ENCODE measurements around the gene SUN1.
"Not testable (repeated sequence)": the region's sequence is repeated elsewhere in the genome, so short reads cannot be mapped to it uniquely, and the experiment has no call there.

SUN1 gene, protein sequence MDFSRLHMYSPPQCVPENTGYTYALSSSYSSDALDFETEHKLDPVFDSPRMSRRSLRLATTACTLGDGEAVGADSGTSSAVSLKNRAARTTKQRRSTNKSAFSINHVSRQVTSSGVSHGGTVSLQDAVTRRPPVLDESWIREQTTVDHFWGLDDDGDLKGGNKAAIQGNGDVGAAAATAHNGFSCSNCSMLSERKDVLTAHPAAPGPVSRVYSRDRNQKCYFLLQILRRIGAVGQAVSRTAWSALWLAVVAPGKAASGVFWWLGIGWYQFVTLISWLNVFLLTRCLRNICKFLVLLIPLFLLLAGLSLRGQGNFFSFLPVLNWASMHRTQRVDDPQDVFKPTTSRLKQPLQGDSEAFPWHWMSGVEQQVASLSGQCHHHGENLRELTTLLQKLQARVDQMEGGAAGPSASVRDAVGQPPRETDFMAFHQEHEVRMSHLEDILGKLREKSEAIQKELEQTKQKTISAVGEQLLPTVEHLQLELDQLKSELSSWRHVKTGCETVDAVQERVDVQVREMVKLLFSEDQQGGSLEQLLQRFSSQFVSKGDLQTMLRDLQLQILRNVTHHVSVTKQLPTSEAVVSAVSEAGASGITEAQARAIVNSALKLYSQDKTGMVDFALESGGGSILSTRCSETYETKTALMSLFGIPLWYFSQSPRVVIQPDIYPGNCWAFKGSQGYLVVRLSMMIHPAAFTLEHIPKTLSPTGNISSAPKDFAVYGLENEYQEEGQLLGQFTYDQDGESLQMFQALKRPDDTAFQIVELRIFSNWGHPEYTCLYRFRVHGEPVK

DNA sequence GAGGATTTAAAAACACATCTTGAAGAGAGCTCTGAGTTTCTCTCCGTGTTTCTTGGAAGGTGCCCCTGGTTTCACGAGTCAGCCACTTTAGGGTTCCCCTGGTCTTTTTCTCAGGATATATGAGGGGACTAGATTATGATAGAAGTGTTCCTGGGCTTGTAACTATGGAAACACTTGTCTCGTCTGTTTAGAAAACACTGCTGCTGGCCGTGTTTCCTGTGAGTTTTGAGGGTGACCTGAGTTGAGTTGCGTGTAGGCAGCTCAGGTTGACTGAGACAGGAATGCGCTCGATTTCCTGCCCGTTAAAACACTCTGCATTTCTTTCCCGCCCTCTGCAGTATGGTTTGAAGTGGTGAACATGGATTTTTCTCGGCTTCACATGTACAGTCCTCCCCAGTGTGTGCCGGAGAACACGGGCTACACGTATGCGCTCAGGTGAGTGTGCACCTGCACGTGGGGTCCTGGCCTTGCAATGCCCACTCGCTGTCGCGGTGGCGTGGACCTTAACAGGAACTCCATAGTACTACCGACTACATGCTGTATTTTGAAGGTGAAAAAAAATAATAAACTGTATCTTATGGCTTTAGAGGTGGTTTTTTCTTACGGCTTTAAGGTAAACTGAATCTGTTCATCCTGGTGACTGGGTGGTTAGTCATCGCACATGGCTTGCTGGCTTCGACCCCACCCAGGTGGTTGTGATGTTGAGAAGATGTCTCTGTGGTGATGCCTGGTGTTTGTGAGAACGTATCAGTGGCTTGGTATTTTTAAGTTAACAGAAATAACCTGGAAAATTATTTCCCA is at the start of gene SUN1:
TSS of gene SUN1 (plus strand) at position 310 of the 801 bp plus-strand sequence. CDS start at position 359, 49 bp downstream.
- DNase-seq (ENCODE audit: low read depth in 2 of 2) = peak; percentile 43 to 70

DNA sequence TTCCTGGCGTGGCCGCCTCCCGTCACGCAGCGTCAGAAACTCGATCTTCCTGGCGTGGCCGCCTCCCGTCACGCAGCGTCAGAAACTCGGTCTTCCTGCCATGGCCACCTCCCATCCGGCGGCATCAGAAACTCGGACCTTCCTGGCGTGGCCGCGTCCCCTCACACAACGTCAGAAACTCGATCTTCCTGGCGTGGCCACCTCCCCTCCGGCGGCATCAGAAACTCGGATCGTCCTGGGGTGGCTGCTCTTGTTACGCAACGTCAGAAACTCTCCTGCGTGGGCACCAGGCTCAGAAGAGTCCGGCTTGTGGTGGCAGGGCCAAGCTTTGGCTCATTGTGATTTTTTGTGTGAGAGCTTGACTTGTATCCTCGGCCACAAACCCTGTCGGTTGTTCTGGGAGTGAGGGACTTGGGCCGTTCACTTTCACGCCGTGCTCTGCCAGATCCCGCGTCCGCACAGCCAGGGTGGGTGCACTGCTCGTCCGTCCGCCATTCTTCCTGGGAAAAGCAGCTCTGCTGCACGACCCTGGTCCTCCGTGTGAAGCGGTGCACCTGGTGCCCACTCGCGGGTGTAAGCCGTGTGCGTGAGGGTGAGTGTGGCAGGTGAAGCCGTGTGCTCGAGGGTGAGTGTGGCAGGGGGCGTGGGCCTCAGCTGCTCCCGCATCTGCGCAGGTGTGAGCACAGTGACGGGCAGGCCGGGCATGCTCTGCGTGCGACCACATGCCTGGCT is 49.4 kb upstream of the SUN1 start:
- no peak for DNase-seq (ENCODE audit: low read depth in 2 of 2)

DNA sequence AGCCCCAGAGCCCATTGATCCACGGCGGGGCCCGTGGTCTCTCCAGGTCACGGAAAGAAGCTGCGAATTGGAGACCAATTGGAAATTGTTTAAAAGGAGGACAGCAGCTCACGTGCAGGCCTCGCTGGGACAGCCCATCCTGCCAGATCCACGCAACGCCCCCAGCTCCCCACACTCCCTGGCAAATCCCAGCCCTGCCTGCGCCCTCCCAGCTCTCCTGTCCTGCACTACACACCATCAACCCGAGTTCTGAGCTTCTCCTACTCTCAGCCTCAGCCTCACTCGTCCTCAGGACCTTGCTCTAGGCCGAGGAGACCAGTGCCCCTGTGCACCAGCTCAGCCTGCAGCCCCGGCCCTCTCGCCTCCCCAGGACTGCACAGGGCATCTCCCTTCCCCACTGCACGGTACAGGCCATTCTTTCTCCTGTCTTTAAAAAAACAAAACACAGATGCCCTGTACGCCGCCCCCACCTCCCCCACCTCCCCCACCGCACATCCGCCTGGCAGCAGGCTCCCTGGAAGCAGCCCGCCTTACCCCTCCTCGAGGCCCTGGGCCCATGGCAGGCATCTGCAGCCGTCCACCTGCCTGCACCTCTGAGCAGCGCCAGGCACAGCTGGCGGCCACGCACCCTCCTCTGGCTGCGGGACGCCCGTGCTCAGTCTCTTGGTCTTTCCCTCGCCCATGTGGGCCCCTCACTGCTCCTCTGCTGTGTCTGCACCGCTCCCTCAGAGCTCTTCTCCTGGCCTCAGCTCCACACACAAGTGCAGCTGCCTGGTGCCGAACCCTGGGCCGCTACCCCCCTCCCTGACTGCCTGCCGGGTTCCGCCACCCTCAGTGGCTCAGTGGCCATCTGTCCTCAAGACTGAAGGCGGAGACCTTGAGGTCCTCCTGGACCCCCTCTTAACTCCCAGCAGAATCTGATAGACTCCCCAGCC is 48.5 kb upstream of the SUN1 start:
- DNase-seq (ENCODE audit: low read depth in 2 of 2) = no peak

DNA sequence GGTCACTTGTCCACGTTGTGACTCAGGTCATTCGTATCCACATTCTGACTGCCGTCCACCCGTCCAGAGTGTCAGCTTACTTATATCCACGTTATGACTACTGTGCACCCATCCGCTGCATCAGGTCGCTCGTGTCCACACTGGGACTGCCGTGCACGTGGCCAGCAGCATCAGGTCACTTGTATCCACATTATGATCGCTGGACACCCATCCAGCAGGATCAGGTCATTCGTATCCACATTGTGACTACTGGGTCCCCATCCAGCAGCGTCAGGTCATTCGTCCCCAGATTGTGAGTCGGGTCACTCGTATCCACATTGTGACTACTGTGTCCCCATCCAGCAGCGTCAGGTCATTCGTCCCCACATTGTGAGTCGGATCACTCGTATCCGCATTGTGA is 47.3 kb upstream of the SUN1 start:
- no peak for DNase-seq (ENCODE audit: low read depth in 2 of 2)

DNA sequence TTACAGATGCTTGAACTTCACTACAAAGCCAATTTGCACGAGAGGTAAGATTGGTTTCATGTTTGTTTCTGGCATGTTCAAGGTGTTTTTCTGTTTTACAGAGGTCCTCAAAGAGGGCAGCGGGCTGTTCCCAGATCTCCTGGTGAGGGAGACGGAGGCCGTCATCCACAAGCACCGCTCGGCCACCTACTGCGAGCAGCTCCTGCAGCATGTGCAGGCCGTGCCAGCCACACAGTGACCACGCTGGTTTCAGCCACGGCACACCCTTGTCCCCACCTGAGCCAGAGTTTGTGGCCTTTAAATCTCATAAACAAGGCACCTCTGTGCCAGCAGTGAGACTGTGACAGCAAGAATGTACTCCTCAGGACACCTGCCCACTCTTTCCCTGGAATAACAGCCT is 46.9 kb upstream of the SUN1 start:
- DNase-seq (ENCODE audit: low read depth in 2 of 2) = no peak

DNA sequence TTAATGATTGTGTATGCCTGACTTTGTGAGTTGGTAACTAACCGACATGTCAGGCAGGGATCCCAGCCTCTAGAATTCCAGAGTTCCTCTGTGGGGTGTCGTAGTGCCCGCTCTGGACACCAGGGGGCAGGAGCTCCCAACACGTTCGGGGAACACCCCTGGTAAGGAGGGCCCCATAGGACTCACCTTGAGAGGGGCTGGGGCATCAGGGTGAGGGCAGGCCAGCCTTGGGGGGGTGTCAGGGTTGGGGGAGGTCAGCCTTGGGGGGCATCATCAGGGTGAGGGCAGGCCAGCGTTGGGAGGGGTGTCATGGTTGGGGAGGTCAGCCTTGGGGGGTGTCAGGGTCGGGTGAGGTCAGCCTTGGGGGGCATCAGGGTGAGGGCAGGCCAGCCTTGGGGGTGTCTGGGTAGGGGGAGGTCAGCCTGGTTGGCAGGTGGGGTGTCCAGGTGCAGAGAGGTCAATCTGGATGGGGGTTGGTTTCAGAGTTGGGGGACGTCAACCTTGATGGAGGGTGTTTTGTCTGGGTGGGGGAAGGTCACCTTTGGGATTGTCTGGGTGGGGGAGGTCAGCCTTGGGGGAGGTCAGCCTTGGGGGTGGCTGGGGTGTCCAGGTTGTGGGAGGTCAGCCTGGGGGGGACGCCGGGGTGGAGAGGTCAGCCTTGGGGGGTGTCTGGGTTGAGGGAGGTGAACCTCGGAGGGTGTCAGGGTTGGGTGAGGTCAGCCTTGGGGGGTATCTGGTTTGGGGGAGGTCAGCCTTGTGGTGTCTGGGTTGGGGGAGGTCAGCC is 45.6 kb upstream of the SUN1 start:
- peak; percentile 46 for DNase-seq (ENCODE audit: low read depth in 2 of 2)

DNA sequence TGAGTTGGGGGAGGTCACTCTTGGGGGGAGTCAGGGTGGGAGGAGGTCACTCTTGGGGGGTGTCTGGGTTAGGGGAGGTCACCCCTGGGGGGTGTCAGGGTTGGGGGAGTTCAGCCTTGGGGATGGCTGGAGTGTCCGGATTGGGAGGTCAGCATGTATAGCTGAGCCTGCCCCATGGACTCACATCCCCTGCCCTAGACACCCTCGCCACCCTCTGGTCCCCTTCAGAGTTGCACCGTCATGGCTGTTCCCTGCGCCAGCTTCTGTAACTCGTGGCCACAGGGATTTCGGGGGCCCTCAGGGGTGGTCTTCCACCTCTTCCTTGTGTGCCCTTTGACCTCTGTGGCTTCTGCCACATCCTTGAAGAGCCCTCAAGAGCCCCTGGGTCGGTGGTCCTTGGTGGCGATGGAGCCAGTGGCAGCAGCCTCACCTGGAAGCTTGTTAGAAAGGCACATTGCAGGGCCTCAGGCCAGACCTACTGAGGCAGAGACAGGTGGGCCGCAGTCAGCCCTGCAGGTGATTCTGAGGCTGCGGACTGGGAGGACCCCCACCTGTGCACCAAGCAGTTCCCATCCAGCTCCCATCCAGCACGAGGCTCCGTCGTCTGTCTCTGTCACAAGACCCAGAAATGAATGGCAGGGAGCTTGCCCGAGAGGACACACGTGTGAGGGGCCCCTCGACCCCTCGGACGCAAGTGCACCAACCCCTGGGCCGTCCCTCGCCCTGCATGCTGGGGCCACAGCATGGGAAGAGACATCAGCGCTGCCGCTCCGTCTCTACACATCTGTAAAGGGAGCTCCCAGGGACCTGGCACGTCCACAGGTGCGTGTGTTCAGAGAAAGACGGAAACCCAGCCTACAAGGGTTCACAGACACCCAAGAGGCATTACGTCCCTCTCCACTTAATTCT is 44.7 kb upstream of the SUN1 start:
- DNase-seq (ENCODE audit: low read depth in 2 of 2) = no peak

DNA sequence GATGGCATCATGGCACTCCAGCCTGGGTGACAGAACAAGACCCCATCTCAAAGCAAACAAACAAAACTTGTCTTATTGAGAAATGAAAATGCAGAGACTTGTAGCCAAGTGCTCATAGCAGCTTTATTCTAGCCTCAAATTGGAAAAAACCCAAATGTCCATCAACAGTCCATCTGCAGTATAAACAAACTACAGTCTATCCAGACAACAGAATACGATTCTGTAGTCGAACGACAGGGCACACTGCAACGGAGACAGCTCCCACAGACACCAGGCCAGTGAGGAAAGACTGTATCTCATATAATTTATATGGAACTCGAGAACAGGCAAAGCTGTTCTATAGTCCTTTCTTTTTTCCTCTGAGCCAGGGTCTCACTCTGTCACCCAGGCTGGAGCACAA is 40.8 kb upstream of the SUN1 start:
- no peak for DNase-seq (ENCODE audit: low read depth in 2 of 2)

DNA sequence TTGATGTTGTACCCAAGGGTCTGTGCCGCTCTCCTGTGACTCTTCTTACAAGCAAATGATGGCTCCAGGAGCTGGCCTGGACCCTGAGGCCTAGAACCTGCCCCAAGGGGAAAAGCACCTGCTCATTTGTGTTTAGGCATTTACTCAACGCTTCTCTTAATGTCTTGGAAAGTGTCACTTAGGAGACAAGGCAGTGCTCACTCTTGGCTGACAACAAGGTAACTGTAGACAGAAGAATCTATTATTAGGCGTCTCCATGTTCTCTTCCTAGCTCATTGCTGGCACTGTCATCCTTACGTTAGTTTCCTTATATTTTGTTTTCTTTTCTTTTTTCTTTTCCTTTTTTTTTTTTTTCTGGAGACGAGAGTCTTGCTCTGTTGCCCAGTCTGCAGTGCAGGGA is 38.1 kb upstream of the SUN1 start:
- no peak for DNase-seq (ENCODE audit: low read depth in 2 of 2)

DNA sequence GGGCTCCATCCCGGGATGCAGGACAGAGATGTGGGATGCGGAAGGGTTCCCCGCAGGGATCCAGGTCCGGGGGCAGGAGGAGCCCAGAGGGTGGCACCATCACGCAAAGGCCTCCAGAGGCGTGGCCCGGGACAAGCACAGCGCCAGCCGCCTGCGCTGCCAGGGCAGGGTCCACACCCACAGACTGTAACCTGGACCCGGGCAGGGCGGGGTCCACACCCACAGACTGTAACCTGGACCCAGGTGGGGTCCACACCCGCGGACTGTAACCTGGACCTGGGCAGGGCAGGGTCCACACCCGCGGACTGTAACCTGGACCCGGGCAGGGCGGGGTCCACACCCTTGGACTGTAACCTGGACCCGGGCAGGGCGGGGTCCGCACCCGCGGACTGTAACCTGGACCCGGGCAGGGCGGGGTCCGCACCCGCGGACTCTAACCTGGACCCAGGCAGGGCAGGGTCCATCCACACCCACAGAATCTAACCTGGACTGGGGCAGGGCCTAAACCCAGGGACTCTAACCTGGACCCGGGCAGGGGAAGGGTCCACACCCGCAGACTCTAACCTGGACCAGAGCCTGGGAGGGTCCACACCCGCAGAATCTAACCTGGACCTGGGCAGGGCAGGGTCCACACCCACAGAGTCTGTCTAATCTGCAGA is 37.5 kb upstream of the SUN1 start:
- DNase-seq (ENCODE audit: low read depth in 2 of 2) = no peak

DNA sequence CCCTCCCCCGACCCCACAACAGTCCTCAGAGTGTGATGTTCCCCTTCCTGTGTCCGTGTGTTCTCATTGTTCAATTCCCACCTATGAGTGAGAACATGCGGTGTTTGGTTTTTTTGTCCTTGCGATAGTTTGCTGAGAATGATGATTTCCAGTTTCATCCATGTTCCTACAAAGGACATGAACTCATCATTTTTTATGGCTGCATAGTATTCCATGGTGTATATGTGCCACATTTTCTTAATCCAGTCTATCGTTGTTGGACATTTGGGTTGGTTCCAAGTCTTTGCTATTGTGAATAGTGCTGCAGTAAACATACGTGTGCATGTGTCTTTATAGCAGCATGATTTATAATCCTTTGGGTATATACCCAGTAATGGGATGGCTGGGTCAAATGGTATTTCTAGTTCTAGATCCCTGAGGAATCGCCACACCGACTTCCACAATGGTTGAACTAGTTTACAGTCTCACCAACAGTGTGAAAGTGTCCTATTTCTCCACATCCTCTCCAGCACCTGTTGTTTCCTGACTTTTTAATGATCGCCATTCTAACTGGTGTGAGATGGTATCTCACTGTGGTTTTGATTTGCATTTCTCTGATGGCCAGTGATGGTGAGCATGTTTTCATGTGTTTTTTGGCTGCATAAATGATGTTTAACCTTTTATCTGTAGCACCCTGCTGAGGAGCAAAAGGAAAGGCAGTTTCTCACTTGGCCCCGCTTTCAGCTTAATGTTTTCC is 35.7 kb upstream of the SUN1 start:
- DNase-seq (ENCODE audit: low read depth in 2 of 2) = not testable (repeated sequence)

DNA sequence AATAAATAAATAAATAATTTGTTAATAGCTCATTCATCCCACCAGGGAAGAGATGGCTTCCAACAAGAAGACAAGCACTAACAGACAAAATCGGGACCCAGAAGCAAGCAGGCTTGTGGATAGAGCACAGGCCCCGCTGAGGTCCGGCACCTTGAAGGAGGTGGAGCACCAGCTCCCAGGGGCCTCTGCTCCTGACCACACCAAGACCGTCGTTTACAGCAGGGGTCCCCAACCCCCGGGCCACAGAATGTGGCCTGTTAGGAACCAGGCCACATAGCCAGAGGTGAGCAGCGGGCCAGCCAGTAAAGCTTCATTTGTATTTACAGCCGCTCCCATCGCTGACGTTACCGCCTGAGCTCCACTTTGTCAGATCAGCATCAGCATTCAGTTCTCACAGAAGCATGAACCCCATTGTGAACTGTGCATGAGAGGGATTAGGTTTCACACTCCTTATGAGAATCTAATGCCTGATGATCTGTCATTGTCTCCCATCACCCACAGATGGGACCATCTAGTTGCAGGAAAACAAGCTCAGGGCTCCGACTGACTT is 33.3 kb upstream of the SUN1 start:
- DNase-seq (ENCODE audit: low read depth in 2 of 2) = no peak

DNA sequence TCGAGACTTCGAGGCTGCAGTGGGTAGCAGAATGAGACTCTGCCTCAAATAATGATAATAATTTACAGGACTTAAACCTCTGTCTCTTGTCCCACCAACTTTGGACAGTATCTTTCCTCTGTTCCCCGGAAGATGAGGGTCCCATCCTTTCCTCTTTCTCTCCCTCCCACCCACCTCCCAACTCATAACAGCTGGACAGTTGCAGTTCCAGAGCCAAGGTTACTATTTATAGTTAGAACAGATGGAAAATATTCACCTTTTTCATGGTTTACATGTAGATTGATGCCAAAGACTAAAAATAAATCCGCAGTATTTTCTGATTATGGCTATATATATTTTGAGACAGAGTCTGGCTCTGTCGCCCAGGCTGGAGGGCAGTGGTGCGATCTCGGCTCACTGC is 31.6 kb upstream of the SUN1 start:
- DNase-seq (ENCODE audit: low read depth in 2 of 2) = no peak

DNA sequence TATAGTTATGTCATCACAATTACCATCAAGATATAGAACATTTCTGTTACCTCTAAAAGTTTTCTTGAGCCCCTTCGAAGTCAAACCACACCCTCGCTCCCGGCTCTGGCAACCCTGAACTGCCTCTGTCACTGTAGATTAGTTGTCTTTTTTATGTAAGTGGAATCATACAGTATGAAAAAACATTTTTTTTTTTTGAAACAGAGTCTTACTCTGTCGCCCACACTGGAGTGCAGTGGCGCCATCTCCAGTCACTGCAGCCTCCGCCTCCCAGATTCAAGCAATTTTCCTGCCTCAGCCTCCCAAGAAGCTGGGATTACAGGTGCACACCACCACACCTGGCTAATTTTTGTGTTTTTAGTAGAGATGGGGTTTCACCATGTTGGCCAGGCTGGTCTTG is 30.9 kb upstream of the SUN1 start:
- DNase-seq (ENCODE audit: low read depth in 2 of 2) = not testable (repeated sequence)

DNA sequence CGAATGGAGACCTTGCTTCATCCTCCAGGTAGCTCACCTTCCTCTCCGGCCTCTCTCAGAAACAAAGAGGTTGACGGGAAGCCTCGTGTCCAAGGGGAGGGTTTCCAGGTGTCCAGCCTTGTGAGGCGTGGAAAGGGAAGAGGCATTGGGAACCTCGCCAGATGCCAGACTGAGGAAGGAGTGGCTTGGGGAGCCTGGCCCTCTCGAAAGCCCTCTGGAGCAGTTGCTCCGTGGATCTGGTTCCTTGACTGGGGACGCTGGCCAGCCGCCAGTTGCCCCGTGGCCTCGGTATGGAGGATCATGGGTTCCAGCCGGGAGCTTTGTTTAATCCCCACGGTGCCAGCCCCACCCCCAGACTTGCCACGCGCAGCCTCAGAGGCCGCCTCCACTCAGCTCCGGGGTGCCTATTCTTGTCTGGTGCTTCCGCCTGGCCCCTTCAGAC is 30.3 kb upstream of the SUN1 start:
- DNase-seq (ENCODE audit: low read depth in 2 of 2) = no peak

DNA sequence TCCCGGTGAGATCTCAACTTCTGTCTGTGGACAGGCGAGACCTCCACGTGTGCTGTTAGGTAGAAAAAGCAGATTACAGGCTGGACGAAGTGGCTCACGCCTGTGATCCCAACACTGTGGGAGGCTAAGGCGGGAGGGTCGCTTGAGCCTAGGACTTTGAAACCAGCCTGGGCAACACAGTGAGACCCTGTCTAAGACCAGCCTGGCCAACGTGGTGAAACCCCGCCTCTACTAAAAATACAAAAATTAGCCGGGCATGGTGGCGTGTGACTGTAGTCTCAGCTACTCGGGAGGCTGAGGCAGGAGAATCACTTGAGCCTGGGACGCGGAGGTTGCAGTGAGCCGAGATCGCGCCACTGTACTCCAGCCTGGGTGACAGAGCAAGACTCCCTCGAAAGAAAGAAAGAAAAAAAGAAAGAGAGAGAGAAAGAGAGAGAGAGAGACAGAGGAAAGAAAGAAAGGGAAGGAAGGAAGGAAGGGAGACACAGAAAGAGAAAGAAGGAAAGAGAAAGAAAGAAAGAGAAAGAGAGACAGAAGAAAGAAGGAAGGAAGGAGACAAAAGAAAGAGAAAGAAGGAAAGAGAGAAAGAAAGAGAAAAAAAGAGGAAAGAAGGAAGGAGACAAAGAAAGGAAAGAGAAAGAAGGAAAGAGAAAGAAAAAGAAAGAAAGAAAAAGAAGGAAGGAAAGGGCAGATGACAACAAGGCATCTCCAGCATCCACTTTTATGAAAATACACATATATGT is 29.6 kb upstream of the SUN1 start:
- DNase-seq (ENCODE audit: low read depth in 2 of 2) = no peak

All from activated CD8-positive, alpha-beta memory T cell treated with anti-CD3 and anti-CD28 coated beads for 4 hours (primary cell).